SK-N-SH (cell line): ENCODE results near the gene LAMTOR1. TPM values are rescaled to one million over a fixed set of nuclear protein-coding genes. Genes with fewer than 3 reads are reported as not detected.
A peak's percentile ranks its signal among the peaks of the same experiment; 100 is the strongest.

ENCODE experiments used
- CTCF ChIA-PET: fragments of 300-600, 350-600 bp; formaldehyde crosslinking; extraction: SDS; loops from one replicate; lab custom pipeline; 2021; lab: Yijun Ruan, JAX
- POLR2A ChIA-PET: fragments of 350-600 bp; sonication (Branson Sonifier 250); formaldehyde crosslinking; extraction: SDS; loops from one replicate; lab custom pipeline; 2020; ENCODE audit warnings: antibody characterized with exemption, inconsistent platforms; lab: Yijun Ruan, JAX
- DNase-seq: peaks from one replicate; pipeline ENCODE4 v3.0.0; 2012
- H2AFZ ChIP-seq: fragments of 200-600 bp; sonication (generic); 2 replicates; pipeline ENCODE4 v1.8.1; 2016; ENCODE audit warnings: antibody characterized with exemption, mild to moderate bottlenecking, low read depth
- H3F3A ChIP-seq: fragments of 200-600 bp; sonication (generic); replicated peaks from 2 replicates; pipeline ENCODE3; 2016; ENCODE audit warnings: antibody characterized with exemption, mild to moderate bottlenecking; ENCODE audit not compliant: insufficient read depth
- H3K27ac ChIP-seq, 2 experiments: fragments of 200-500 bp in 1 of 2; fragments of 200-600 bp in 1 of 2; sonication (Bioruptor generic) in 1 of 2; sonication (generic), shearing (Covaris generic) in 1 of 2; 2 replicates each; pipeline versions ENCODE4 v1.5.1 to v1.6.1; 2014 to 2016; ENCODE audit warnings: low read depth in 2 of 2, inconsistent platforms in 1 of 2, low read length in 1 of 2, mild to moderate bottlenecking in 1 of 2, mixed read lengths in 1 of 2
- H3K27me3 ChIP-seq: fragments of 200-600 bp; sonication (generic), shearing (Covaris generic); 2 replicates; pipeline ENCODE4 v1.6.1; 2016; ENCODE audit warnings: mixed run types; ENCODE audit not compliant: insufficient read depth
- H3K36me3 ChIP-seq, 2 experiments: fragments of 200-500 bp in 1 of 2; fragments of 200-600 bp in 1 of 2; sonication (Bioruptor generic) in 1 of 2; sonication (generic) in 1 of 2; replicated peaks in 1 of 2; 2 replicates each; pipeline versions ENCODE3 to v1.5.1; 2014 to 2016; ENCODE audit warnings: low read length in 1 of 2, mild to moderate bottlenecking in 1 of 2; ENCODE audit not compliant: insufficient read depth in 2 of 2, control insufficient read depth in 1 of 2
- H3K4me1 ChIP-seq, 2 experiments: fragments of 200-500 bp in 1 of 2; fragments of 200-600 bp in 1 of 2; sonication (Bioruptor generic) in 1 of 2; sonication (generic), shearing (Covaris generic) in 1 of 2; 2 replicates each; pipeline versions ENCODE4 v1.5.1 to v1.6.1; 2014 to 2016; ENCODE audit warnings: low read depth in 1 of 2, low read length in 1 of 2, mixed run types in 1 of 2; ENCODE audit not compliant: insufficient read depth in 2 of 2, control insufficient read depth in 1 of 2
- H3K4me2 ChIP-seq: fragments of 200-600 bp; sonication (generic), shearing (Covaris generic); 2 replicates; pipeline ENCODE4 v1.6.1; 2017; ENCODE audit warnings: mixed run types
- H3K4me3 ChIP-seq, 2 experiments: fragments of 200-500 bp in 1 of 2; fragments of 200-600 bp in 1 of 2; sonication (Bioruptor generic) in 1 of 2; sonication (generic), shearing (Covaris generic) in 1 of 2; 2 replicates each; pipeline versions ENCODE4 v1.5.1 to v1.8.1; 2014 to 2016; ENCODE audit warnings: low read depth in 2 of 2, inconsistent platforms in 1 of 2, low read length in 1 of 2, mild to moderate bottlenecking in 1 of 2, mixed read lengths in 1 of 2, moderate library complexity in 1 of 2
- H3K79me2 ChIP-seq: fragments of 200-600 bp; sonication (generic); 2 replicates; pipeline ENCODE4 v1.8.1; 2017; ENCODE audit warnings: mild to moderate bottlenecking; ENCODE audit not compliant: insufficient read depth
- H3K9ac ChIP-seq: fragments of 200-600 bp; sonication (generic); 2 replicates; pipeline ENCODE4 v1.6.1; 2017; ENCODE audit warnings: mixed run types
- H3K9me2 ChIP-seq: fragments of 200-600 bp; sonication (generic); 2 replicates; pipeline ENCODE4 v1.6.1; 2017; ENCODE audit warnings: mixed run types
- H3K9me3 ChIP-seq: fragments of 200-600 bp; sonication (generic); 2 replicates; pipeline ENCODE4 v1.6.1; 2017; ENCODE audit warnings: mixed run types, mild to moderate bottlenecking, moderate library complexity
- H4K20me1 ChIP-seq: fragments of 200-600 bp; sonication (generic); 2 replicates; pipeline ENCODE4 v1.6.1; 2017; ENCODE audit warnings: mild to moderate bottlenecking, mixed run types; ENCODE audit not compliant: insufficient read depth
- EZH2phosphoT487 ChIP-seq: fragments of 200-600 bp; sonication (generic); IDR thresholded peaks from 2 replicates; pipeline ENCODE4 v1.6.1; 2017; ENCODE audit warnings: low read depth, mixed run types, mild to moderate bottlenecking, antibody characterized with exemption, moderate library complexity, borderline replicate concordance
- FOSL2 ChIP-seq: IDR thresholded peaks from 2 replicates; pipeline ENCODE4 v1.4.0; 2012; ENCODE audit warnings: low read depth, mild to moderate bottlenecking, moderate library complexity, borderline replicate concordance
- GABPA ChIP-seq: IDR thresholded peaks from 2 replicates; pipeline ENCODE4 v1.4.0; 2012; ENCODE audit warnings: low read depth, mild to moderate bottlenecking
- IRF3 ChIP-seq: fragments of 150-350 bp; IDR thresholded peaks from 2 replicates; pipeline ENCODE4 v1.6.1; 2016; ENCODE audit warnings: mild to moderate bottlenecking, low read depth, low read length
- JUND ChIP-seq: IDR thresholded peaks from 2 replicates; pipeline ENCODE4 v1.4.0; 2012
- MEF2A ChIP-seq: IDR thresholded peaks from 2 replicates; pipeline ENCODE4 v1.4.0; 2012; ENCODE audit warnings: low read depth, borderline replicate concordance
- NFIC ChIP-seq: IDR thresholded peaks from 2 replicates; pipeline ENCODE4 v1.4.0; 2012; ENCODE audit warnings: borderline replicate concordance
- NRF1 ChIP-seq: IDR thresholded peaks from 2 replicates; pipeline ENCODE4 v1.6.1; 2012; ENCODE audit warnings: low read depth, mild to moderate bottlenecking, low read length
- RFX5 ChIP-seq: IDR thresholded peaks from 2 replicates; pipeline ENCODE4 v1.6.1; 2012; ENCODE audit warnings: mild to moderate bottlenecking, improper control_type of control experiment, low read length
- TCF12 ChIP-seq: IDR thresholded peaks from 2 replicates; pipeline ENCODE4 v1.4.0; 2012
- TEAD4 ChIP-seq: IDR thresholded peaks from 2 replicates; pipeline ENCODE4 v1.4.0; 2012; ENCODE audit warnings: mild to moderate bottlenecking, borderline replicate concordance; ENCODE audit not compliant: insufficient read depth
- WGBS: methylation state at CpG from one replicate; pipeline ENCODE4 v1.1.6; 2017; ENCODE audit warnings: low lambda C conversion rate; 5-methylcytosine and 5-hydroxymethylcytosine counted together
- polyA plus RNA-seq, 3 experiments: library from polyadenylated mRNA; depleted of rRNA; stranded (reverse); fragments of >200 nt; gene quantifications; 2 replicates each; pipeline ENCODE4 v1.2.3, GENCODE V29; 2012
- TF ChIP-seq, protein P1 (sequence below): fragments of 200-600 bp; sonication (generic); IDR thresholded peaks from 2 replicates; pipeline ENCODE4 v1.6.1; 2017; ENCODE audit warnings: antibody characterized with exemption, mild to moderate bottlenecking, moderate library complexity
- TF ChIP-seq, protein P2 (sequence below): IDR thresholded peaks from 2 replicates; pipeline ENCODE4 v1.4.0; 2012; ENCODE audit warnings: low read depth
- TF ChIP-seq, protein P3 (sequence below): IDR thresholded peaks from 2 replicates; pipeline ENCODE4; 2012

The LAMTOR1 gene
- polyA plus RNA-seq, 1 of the 3 experiments (the other 2 are of a cell fraction) = 128 TPM

DNA sequence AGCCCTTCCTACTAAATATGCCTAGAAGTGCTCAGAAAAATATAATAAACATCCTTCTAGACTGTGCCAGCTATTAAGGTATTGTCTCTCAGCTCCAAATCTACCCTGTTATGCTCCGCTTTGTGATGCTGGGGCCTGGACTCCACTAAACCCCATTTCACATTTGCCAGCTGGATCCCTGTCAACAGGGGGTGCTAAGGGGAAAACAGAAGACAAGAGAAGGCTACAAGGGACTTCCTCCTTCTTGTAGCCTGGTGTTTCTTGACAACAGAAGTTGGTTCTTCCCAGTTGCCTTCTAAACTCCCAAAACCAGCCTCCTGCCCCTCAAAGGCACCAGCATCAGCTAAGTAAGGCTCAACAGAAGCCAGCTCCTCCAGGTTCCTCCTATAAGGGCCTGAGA is 28.0 kb downstream of the LAMTOR1 start:
- DNase-seq = no peak
- Histone ChIP-seq H3K4me1 (peaks cover 7 to 34% of the 10 kb centered on the region in 2 experiments), H3K9me2 (no peaks in the 10 kb centered on the region), H3K4me2 (no peak overlapping the region), H3K27me3 (no peaks in the 10 kb centered on the region), H3K79me2 (peaks cover 96% of the 10 kb centered on the region), H3K9me3 (no peaks in the 10 kb centered on the region), H3K4me3 (no peak overlapping the region), H2AFZ (no peak overlapping the region), H3F3A (peaks cover 30% of the 10 kb centered on the region), H3K9ac (no peak overlapping the region), H3K27ac (peak overlapping the region; percentile 4 to 12; a peak in 1 of 4 replicates), H3K36me3 (peaks cover 0 to 4% of the 10 kb centered on the region in 2 experiments), H4K20me1 (no peaks in the 10 kb centered on the region)
- WGBS = 100% methylated on average over 1 of the region's 1 CpG
- no peak for TF ChIP-seq FOSL2
- TF ChIP-seq, protein P1, sequence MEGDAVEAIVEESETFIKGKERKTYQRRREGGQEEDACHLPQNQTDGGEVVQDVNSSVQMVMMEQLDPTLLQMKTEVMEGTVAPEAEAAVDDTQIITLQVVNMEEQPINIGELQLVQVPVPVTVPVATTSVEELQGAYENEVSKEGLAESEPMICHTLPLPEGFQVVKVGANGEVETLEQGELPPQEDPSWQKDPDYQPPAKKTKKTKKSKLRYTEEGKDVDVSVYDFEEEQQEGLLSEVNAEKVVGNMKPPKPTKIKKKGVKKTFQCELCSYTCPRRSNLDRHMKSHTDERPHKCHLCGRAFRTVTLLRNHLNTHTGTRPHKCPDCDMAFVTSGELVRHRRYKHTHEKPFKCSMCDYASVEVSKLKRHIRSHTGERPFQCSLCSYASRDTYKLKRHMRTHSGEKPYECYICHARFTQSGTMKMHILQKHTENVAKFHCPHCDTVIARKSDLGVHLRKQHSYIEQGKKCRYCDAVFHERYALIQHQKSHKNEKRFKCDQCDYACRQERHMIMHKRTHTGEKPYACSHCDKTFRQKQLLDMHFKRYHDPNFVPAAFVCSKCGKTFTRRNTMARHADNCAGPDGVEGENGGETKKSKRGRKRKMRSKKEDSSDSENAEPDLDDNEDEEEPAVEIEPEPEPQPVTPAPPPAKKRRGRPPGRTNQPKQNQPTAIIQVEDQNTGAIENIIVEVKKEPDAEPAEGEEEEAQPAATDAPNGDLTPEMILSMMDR = peak; percentile 30
- ChIA-PET CTCF (interaction anchor here (0.8 to 3.2 kb wide), 5 partner anchors 13 to 97 kb away, joined by 3 to 16 read pairs (median 5); no protein-coding TSS in a partner anchor), POLR2A (no interaction called here)

- 58% methylated on average over 3 of the region's 3 CpGs for WGBS
- H3K4me1 ChIP-seq = peaks cover 17 to 47% of the 10 kb centered on the region in 2 experiments
- H2AFZ ChIP-seq = no peak overlapping the region
- peaks cover 3 to 4% of the 10 kb centered on the region in 2 experiments for H3K36me3 ChIP-seq
- no peaks in the 10 kb centered on the region for H4K20me1 ChIP-seq
- peak overlapping the region; percentile 77 for H3K4me2 ChIP-seq
- peak overlapping the region; percentile 79 to 82 for H3K27ac ChIP-seq
- H3K9me2 ChIP-seq = no peaks in the 10 kb centered on the region
- DNase-seq = no peak
- H3K9ac ChIP-seq = peak overlapping the region; percentile 22; the same call in 1 of the 2 replicates
- H3F3A ChIP-seq = peaks cover 39% of the 10 kb centered on the region
- H3K9me3 ChIP-seq = no peaks in the 10 kb centered on the region
- ChIA-PET CTCF (interaction anchor here (0.8 to 1.1 kb wide), 4 partner anchors 13 to 43 kb away, joined by 3 read pairs; no protein-coding TSS in a partner anchor), POLR2A (interaction anchor here (0.7 to 1.0 kb wide), 2 partner anchors 23 to 30 kb away, joined by 3 read pairs; no protein-coding TSS in a partner anchor)
- no peak for TF ChIP-seq RFX5
- TF ChIP-seq IRF3 = no peak
- TF ChIP-seq EZH2phosphoT487 = no peak
- TF ChIP-seq TCF12 = peak; percentile 79
- TF ChIP-seq, protein P2, sequence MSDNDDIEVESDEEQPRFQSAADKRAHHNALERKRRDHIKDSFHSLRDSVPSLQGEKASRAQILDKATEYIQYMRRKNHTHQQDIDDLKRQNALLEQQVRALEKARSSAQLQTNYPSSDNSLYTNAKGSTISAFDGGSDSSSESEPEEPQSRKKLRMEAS = peak; percentile 59; the same call in 1 of the 2 replicates
- TF ChIP-seq MEF2A = no peak
- peak; percentile 41; the same call in 1 of the 2 replicates for TF ChIP-seq NFIC
- no peak for TF ChIP-seq NRF1
- TF ChIP-seq TEAD4 = no peak
- peak; percentile 51; the same call in 1 of the 2 replicates for TF ChIP-seq FOSL2
- TF ChIP-seq, protein P3, sequence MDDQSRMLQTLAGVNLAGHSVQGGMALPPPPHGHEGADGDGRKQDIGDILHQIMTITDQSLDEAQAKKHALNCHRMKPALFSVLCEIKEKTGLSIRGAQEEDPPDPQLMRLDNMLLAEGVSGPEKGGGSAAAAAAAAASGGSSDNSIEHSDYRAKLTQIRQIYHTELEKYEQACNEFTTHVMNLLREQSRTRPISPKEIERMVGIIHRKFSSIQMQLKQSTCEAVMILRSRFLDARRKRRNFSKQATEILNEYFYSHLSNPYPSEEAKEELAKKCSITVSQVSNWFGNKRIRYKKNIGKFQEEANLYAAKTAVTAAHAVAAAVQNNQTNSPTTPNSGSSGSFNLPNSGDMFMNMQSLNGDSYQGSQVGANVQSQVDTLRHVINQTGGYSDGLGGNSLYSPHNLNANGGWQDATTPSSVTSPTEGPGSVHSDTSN = peak; percentile 25; the same call in 1 of the 2 replicates
- peak; percentile 63 for TF ChIP-seq JUND
- no peak for TF ChIP-seq GABPA
- H3K4me3 ChIP-seq = peak overlapping the region in 1 of 2 experiments; percentile 25; a peak in 1 of 4 replicates
- H3K27me3 ChIP-seq = no peaks in the 10 kb centered on the region
- peaks cover 96% of the 10 kb centered on the region for H3K79me2 ChIP-seq
These were observed 30.7 kb downstream of the LAMTOR1 start for GRCh38 chr11:72072348-72072747.
